ENCODE measurements around the gene C4A. TPM values are rescaled to one million over a fixed set of nuclear protein-coding genes. Genes with fewer than 3 reads are reported as not detected.

Gene C4A
- total RNA-seq, 1 experiment from 2014 or later: 4.3 TPM

- no peak overlapping the region for H4K8ac ChIP-seq (replicated peaks; ENCODE audit: insufficient read length, low read depth, low read length)
- no peaks in the 10 kb centered on the region for H3K27me3 ChIP-seq (ENCODE audit: insufficient read depth, low read length)
- H3K9ac ChIP-seq (ENCODE audit: extremely low read depth, insufficient read length, low read length): no peak overlapping the region
- Mint-ChIP-seq H3K4me3 (no peak overlapping the region), H3K36me3 (ENCODE audit: insufficient read depth in 1 of 3, low read depth in 3 of 3) (no peaks in the 10 kb centered on the region; a peak in 1 of 7 replicates), H3K27me3 (ENCODE audit: low read depth) (peaks cover 62% of the 10 kb centered on the region), H3K9me3 (no peaks in the 10 kb centered on the region), H3K4me1 (peaks cover 11 to 17% of the 10 kb centered on the region in 2 experiments), H3K27ac (no peak overlapping the region)
- H2BK12ac ChIP-seq (ENCODE audit: insufficient read length, low read depth, low read length): no peak overlapping the region
- no peak overlapping the region for H3K4ac ChIP-seq (ENCODE audit: low read depth, low read length)
- no peaks in the 10 kb centered on the region for H3K23me2 ChIP-seq (ENCODE audit: insufficient read length, low read depth, low read length, poor library complexity, severe bottlenecking)
- H3K27ac ChIP-seq (ENCODE audit: insufficient read length, low read depth, low read length): no peak overlapping the region
- no peak overlapping the region for H4K91ac ChIP-seq (ENCODE audit: insufficient read length, low read depth, low read length)
- no peak for DNase-seq
- no peak overlapping the region for H2AK5ac ChIP-seq (ENCODE audit: insufficient read length, low read length)
- no peak overlapping the region for H2BK20ac ChIP-seq (ENCODE audit: low read depth, low read length, poor library complexity, severe bottlenecking)
- no peak overlapping the region for H3K4me2 ChIP-seq (ENCODE audit: insufficient read depth, insufficient read length, low read length)
- no peak overlapping the region for H3K56ac ChIP-seq (ENCODE audit: insufficient read length, low read depth, low read length)
- no peak for TF ChIP-seq CTCF (conservative IDR thresholded peaks at IDR 0.05)
- H2BK5ac ChIP-seq (ENCODE audit: insufficient read length, low read length): no peak overlapping the region
- H2AFZ ChIP-seq (ENCODE audit: low read length): no peak overlapping the region
- no CpG with 5 or more reads among the region's 3 CpGs for WGBS (ENCODE audit: extremely low coverage, insufficient read length, low lambda C conversion rate)
- no peaks in the 10 kb centered on the region for H3K79me2 ChIP-seq (ENCODE audit: insufficient read depth, low read length)
- no peak overlapping the region for H3T11ph ChIP-seq (ENCODE audit: low read length)
- no peak overlapping the region for H3K18ac ChIP-seq (ENCODE audit: insufficient read length, low read depth, low read length)
- no peaks in the 10 kb centered on the region for H3K9me3 ChIP-seq (ENCODE audit: control insufficient read depth, low read depth, low read length)
- H4K5ac ChIP-seq (ENCODE audit: insufficient read length, low read depth, low read length): no peak overlapping the region
- H2BK15ac ChIP-seq (ENCODE audit: low read depth, low read length): no peak overlapping the region
- H2BK120ac ChIP-seq (ENCODE audit: low read depth, low read length, poor library complexity, severe bottlenecking): no peak overlapping the region
- peaks cover 2% of the 10 kb centered on the region; the same call in 1 of the 2 replicates for H3K4me1 ChIP-seq (ENCODE audit: insufficient read depth, low read length)
- peaks cover under 1% of the 10 kb centered on the region for H4K20me1 ChIP-seq (ENCODE audit: control insufficient read depth, insufficient read depth, insufficient read length)
- no peaks in the 10 kb centered on the region for H3K79me1 ChIP-seq (ENCODE audit: insufficient read depth, low read depth, low read length, poor library complexity, severe bottlenecking)
- H3K14ac ChIP-seq (ENCODE audit: insufficient read depth, low read length): no peak overlapping the region
- no peak overlapping the region for H3K23ac ChIP-seq (ENCODE audit: insufficient read length, low read depth, low read length)
Measured at GRCh38 chr6:31943742-31944141, 38.1 kb upstream of the C4A start.

Data from H9 (cell line).